ENCODE measurements around the gene MCRIP1.

The MCRIP1 gene, protein sequence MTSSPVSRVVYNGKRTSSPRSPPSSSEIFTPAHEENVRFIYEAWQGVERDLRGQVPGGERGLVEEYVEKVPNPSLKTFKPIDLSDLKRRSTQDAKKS

DNA sequence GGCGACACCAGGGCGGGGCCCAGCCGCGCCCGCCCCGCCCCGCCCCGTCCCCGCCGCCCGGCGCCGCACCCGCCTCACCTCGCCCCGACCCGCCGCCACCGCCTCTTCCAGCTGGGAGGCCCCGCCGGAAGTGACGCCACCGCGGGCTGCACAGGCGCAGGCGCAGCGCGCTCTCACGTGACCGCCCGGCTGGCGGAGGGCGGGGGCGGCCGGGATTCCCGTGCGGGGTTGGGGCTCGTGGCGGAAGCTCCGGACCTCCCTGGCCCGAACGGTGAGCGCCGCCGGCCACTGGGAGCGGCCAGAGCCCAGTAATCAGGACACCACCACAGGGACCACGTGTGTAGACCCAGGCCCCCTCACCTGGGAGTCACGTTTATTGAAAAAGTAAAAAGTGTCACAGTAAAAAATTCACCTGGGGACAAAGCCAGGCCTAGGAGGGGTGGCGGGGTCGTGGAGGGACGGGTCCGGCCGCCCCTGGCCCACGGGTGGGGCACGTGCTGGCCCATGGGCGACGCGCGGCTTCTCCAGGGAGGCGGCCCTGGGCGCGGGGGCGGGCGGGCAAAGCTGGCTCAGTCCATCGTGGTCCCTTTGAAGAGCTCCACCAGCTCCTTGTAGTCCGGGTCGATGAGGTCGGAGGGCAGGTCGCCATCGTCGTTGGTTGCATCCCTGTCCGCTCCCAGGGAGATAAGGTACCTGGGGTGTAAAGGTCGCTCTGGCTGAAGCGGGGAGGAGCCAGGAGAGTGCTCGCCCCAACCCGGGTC lies at the start of gene MCRIP1:
Gene MCRIP1, minus strand, starts transcription at position 132 of the 761 bp plus-strand sequence. CDS start 8,785 bp downstream, outside the sequence.
- peak; percentile 91 for DNase-seq

DNA sequence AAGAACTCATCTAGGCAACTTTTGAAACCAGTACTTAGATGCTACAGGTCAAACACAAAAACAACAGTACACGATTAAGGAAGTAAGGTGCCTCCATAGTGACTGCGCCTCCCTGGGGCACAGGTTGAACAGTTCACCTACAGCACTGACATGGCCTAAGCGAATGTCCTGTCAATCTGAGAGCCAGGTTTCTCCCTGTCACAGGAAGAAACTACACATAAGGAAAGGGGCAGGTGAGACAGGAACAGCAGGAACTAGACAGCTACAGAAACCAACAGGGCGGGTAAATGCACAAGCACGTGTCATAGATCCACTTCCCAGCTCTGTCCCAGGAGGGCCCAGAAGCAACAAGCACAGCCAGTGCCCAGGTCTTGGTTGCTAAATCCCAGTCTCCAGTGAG lies 46.0 kb upstream of the MCRIP1 start:
- DNase-seq, result no peak

DNA sequence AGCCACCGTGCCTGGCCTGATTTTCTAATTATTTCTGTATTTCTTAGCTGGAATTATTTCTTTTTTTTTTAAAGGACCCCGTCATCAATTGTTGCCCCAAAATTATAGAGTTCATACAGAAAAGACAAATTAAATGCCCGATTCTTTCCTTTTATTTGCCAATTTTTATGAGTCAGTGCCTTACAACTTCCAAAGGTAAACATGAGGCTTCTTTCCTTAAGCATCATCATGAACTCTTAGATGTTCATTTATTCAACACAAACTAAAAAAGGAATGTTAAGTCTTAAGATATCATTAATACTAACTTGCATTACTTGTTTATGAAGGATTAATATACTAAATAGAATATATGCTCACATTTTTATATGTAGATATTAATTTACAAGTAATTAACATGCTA lies 45.2 kb upstream of the MCRIP1 start:
- no peak for DNase-seq

DNA sequence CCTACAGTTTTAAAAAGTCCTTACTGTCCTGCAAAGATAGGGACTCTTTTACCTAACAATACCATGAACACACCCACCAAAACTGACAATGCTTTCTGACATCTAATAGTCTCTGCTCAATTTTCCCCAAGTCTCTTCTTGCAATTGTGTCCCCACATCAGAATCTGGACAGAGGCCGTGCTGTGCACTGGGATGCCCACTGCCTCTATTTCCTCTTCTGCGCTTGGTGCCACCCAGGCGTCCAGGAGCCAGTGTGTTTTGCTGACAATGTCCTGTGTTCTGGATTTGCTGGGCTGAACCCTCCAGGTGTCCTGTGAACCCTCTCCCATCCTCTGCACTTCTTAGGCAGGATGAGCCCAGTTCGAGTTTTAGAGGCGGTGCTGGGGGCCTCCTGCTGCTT lies 44.5 kb upstream of the MCRIP1 start:
- DNase-seq, result no peak

DNA sequence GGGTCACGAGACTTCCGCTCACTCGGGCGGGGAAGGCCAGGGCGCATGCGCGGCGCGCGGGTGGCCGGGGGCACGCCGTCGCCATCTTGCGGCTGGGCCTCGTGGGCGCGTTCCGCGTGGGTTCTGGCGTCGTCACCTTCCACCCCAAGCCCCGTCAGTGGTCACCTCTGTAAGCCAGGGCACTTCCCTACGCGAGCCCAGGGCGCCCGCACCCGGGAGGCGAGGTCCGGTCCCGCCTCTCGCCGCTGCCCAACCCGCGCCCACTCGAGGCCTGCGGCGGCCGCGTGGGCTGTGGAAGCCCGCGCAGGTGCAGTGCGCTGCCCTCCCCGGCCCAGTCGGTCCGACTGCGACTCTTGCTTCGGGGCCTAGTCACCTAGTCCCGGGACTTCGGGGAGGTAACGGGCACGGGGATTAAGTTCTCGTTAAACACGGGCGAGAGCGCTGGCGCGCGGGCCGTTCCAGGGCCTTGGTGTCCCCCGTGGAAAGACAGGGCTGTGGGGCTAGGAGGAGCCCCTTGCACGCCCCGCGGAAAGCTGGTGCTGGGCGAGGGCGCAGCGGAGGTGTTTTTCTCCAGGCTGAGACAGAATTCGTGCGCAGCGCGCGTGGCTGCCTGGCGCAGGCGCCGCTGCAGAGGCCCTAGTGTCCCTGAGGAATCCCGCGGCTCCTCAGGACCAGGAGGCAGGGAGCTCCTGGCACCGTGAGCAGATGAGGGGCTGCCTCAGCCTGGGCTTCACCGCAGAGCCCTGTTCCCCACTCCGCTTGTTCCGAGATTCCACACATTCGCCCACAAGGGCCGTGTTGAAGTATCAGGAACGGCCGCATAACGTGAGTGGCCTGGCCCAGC lies 38.5 kb upstream of the MCRIP1 start:
- DNase-seq, result peak; percentile 96

DNA sequence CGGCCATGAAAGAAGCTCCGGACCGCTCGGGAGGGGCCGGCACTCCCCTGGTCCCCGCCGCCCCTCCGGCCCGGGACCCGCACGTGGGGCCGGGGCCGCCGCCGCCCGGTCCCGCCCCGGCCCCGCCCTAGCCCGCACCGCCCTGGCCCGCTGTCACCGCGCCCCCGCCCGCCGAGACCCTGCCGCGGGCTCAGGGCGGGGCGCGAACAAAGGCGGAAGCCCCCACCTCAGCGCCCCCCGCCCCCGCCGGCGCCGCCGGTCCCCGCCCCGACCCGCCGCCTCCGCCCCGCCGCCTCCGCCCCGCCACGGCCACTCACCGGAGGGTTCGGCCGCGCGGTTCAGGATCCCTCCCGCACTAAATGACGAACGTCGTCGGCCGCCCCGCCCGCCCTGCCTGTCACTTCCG lies 37.9 kb upstream of the MCRIP1 start, which contains the start of gene ARHGDIA:
Gene ARHGDIA, minus strand, starts transcription at position 357 of the 406 bp plus-strand sequence. CDS start 1,407 bp downstream, outside the sequence.
- DNase-seq, result no peak

DNA sequence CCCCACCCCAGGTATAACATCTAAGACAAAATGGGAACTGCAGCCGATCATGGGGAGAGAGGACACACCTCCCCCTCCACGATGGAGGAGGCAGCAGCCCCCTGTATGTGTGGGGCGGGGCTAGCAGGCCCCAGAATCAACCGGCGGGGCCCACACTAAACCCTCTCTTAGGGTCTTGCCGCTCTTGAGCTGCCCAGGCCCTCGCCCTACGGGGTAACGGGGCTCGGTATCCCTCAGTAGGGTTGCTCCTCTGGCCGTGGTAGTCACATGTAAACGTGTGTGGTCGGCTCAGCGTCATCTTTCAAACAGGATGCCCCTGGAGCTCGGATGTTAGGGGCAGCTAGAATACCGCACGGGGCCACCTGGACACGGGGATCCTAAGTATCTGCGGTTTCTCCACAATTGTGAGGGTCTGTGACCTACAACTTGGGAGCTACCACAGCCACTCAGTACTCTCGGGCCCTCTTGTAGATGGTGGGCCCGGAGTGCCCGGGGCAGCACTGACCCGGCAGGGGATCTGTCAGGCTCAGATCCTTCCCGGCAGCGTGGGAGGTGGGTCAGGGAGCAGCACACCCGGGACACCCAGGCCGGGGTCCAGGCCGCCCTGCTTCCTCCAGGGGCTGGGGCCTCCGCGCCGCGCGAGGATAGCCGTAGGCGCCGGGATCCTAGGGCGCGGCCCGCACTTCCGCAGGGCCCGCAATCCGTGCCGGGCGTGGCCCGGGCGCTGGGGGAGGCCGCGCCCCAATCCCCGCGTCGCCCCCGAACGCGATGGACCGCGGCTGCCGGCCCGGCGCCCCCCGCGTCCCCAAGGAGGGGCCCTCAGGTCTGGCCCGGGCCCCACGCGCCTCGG lies 37.3 kb upstream of the MCRIP1 start:
- no peak for DNase-seq

DNA sequence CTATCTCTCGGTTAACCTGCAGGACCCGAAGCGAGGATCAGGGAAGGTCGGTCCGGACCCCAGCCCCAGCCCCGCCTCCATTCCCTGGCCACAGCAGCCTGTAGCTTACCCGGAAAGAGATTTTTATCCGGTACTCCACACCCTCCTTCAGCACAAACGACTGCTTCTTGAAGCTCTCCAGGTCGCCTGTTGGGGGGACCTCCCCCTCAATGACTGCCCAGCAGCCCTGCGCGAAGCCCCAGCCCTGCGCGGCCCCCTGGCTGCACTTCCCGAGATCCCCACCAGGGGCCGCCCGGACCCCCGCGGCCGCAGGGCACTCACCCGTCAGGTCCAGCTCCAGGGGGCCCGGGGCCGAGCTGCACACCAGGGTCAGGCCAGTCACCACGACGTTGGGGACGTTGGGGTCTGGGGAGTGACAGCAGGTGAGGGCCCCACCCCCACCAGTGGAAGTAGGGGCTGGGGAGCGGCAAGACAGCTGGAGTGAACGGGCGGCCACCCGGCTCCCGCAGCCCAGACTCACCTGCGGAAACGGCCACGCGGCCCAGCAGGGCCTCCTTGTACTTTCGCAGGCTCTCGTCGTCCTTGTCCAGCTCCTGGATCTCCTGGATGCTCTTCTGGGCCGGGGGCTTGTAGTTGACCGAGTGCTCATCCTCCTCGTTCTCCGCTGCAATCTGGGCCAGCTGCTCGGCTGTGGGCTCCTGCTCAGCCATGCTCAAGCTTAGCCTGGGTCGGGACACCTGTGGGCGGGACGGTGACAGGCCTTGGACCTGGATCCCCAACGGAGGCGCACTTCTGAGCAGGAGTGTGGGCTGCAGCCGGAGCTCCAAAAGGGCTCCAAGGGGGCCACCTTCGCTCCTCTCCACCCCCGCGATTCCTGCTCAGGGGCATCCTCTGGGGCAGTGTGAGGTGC lies 36.4 kb upstream of the MCRIP1 start:
- no peak for DNase-seq

DNA sequence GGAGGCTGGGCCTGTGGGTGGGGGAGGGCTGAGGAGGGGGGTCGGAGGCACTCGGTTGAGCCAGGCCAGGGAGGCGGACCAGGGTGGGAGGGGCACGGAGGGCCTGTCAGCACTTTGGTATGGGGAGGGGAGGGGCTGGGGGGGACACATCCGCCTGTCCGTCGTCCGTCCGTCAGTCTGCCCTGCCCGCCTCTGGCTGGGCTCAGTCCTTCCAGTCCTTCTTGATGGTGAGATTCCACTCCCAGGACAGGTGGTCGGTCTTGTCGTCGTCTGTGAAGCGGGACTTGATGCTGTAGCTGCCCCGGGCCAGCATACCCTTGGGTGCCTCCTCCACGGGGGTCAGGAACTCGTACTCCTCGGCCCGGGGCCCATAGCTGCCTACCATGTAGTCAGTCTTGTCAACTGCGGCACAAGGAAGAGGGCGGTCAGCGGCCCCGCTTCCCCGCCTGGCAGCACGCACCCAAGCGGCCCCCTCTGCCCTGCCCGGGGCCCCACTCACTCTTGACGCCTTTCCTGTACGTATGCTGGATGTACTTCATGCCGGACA lies 35.7 kb upstream of the MCRIP1 start:
- no peak for DNase-seq

DNA sequence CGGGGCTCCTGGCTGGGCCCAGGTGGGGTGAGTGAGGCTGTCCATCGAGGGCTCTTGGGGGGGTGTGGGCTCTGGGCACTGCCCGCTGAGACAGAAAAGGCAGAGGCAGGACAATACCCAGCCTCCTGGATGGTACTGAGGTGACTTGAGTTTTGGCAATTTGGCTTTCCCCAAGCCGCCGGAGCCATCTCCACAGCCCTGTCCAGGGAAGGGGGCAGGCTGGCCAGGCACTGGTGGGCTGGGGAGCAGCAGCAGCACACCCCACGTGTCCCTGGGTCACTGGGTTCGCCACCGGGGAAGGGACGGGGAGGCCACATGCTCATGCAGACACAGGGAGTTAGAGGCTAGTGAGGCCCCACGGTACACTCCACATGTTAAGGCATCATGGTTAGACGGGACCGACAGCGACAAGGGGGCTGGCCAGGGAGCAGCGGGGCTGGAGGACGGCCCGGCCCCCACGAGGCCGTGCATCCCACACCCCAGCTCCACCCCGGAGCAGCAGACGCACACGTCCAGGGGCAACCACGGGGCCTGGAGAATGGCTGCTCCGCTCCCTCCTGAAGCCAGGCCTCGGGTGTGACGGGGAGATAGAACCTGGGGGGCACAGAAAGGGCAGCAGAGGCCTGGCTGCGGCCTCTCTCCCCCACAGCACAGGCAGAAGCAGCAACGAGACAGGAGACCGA lies 35.0 kb upstream of the MCRIP1 start:
- no peak for DNase-seq

DNA sequence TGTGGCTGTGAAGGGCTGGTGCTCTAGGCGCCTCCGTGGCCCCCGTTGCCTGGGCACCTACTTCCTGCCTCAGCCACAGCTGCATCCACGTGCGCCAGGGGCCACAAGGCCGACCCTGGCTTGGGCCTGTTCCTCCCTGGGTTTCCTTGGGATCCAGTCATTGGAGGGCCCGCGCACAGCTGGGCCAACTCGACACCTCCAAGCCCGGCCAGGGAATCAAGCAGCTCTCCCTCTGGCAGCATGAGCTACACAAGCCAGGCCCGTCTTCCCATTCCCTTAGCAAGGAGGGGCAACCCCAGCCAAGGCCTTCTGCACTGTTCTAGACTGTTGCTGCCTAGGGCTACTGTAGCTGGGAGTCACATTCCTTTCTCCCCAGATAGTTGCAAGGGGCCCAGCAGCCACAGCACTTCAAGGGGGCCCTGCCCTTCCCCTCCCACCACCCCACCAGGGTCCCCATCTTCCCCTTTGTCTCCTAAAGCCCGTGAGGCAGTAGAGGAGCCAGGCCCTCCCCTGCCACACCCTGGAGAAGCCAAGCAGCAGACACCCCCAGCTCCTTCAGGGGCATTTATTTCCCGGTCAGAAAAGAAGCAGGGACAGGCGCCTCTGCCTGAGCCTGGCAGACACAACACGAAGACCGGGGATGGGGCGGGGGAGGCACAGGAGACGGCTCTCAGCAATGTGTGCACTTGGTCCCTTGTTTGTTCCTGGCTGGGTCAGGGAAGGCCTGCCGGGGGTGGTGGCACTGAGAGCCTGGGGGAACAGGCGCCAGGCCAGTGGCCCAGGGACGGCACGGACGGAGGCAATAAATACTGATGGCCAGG lies 34.3 kb upstream of the MCRIP1 start:
- no peak for DNase-seq

DNA sequence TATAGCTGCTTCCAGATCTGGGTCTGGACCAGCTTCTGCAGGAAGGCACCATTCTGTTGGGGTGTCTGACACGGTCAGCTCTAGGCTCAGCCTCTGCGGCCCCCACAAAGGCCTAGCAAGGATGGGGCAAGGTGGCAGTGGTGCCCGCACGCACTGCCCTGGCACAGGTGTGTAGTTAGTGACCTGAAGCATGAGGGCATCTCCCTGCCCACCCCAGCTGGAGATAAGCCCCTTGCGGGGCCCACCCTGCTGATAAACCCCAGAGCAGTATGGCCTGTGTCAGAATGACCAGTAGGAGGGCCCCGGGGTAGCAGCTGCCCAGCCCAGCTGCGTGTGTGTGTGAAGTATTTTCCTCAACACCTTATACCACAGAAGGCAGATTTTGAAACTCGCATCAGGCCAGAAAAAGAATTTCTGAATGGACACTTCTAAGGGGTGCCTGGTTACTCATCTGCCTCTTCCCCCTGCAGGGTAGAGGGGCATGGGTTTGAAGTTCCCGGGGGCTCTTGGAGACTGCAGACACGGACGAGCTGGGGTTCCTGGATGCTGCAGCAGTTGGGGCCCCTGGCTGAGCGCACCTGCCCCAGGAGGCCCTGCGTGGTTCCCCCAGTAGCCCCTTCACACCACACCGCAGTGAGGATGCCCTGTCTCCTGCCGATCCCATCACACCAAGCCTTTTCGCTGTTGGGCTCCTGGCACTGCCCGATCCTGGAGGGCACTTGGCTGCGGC lies 33.5 kb upstream of the MCRIP1 start:
- DNase-seq, result no peak

DNA sequence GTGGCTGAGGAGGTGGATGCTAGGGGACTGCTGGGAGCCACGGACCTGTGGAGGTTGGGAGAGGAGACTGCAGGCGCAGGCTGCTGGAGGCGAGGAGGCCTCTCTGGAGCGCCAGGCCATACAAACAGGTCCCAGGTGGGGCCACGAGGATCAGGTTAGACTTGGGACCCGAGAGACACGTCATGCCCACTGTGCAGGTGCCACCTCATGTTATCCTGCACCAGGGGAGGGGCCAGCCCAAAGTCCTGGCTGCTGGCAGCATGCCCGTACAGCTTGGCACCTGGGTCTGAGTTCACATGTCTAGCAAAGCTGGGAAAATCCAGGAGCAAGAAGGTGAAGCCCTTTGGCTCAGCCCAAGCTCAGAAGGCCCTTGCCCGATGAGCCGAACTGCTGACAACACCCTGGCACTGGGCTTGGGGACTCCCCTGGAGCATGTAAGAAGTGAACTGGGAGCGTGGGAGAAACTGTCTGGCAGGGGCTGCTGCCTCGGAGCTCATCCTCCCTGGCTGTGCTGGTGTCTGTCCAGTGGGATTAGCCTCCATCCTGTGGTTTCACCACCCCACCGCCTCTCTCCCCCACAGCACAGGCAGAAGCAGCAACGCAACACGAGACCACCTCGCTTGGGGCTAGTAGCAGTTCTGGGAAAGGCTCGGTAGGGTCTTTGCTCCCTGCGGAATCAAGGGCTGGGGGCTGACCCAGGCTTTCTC lies 32.8 kb upstream of the MCRIP1 start:
- no peak for DNase-seq

DNA sequence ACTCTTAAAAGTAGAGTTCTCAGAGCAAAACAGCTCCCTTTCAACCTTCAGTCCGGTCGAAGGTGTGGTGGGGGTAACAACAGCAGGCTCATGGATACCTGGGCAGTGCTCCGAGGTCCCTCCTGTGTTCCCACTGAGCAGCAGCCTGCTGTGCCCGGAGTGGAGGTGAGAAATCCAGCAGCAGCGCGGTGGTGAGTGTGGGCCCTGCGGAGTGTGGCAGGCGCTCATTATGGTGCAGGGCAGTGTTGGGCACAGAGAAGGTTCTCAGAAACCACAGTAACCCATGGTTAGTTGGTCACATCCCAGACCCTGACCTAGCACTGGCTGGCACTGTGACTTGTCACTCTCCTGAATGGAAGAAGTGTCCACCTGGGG lies 32.3 kb upstream of the MCRIP1 start:
- DNase-seq, result no peak

DNA sequence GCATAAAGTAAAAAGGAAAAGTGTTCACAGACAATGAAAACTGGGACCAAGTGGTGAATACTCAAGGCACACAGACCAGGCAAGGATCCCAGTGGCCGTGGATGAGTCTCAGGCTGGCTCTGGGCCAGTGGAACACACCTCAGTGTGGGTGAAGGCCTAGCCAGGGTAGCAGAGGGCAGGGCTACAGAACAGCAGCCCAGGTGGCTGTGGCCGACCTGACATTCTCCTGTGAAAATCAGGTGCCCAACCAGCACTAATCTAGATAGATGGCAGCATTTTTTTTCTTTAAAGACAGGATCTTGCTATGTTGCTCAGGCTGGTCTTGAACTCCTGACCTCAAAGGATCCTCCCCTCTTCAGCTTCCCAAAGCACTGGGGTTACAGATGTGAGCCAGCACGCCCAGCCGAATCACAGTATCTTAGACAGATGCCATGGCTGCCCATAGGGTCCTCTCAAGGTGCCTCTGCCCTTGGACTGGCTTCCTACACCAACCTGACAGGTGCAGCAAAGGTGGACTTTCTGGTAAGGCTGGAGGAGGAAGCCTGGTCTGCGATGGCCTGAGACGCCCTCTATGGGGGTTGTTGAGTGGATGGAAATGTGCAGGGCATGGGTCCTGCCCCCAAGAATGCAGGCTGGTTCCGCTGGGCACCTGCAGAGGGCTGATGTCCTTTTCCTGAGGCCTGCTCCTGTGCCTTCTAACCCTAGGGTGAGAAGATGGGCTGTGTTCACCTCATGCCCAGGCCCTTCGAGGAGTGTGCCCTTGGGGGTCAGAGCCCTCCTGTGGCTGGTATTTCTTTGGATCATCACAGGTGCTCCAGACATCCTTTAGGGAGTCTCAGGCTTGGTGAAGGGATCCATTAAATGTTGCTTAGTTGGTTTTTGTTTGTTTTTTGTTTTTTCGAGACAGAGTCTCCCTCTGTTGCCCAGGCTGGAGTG lies 31.0 kb upstream of the MCRIP1 start:
- no peak for DNase-seq

DNA sequence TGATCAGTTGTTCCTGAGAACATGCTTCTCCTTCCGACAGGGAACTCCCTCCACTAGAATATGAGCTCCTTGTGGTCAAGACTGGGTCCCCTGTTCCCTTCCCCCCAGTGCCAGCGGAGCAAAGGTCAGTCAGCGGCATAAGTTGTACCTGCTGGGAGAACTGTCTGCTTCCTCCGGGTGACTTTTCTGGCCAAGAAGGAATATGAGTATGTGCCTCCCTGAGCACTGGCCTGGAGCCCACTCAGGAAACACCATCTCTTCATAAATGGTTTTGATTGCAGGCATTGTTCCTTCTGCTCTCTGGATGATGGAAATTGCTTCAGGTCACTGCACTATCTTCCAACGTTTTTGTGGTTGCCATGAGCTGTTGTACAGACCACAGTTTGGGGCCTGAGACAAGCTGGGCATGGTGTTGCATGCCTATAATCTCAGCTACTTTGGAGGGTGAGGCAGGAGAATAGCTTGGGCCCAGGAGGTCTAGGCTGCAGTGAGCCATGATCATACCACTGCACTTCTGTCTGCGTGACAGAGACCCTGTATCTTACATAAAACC lies 30.1 kb upstream of the MCRIP1 start:
- no peak for DNase-seq

All from activated T-cell treated with anti-CD3 and anti-CD28 coated beads for 4 hours (primary cell).